OCI-LY7 (cell line): ENCODE measurements around the gene KCNJ15. TPM values are rescaled to one million over a fixed set of nuclear protein-coding genes. Genes with fewer than 3 reads are reported as not detected.

Experiments used
- BruUV-seq: library from RNA; stranded (reverse); fragments of 400-500 nt; replicated peaks from 2 replicates; lab custom pipeline; 2021; lab: Mats Ljungman, UMichigan
- CTCF ChIA-PET: fragments of 300-600 bp; sonication (Branson Sonifier 250); formaldehyde crosslinking; loops from one replicate; lab custom pipeline; 2022; ENCODE audit warnings: antibody characterized with exemption; ENCODE audit not compliant: unreplicated experiment; lab: Charles Lee
- POLR2A ChIA-PET: fragments of 300-600 bp; sonication (Branson Sonifier 250); formaldehyde crosslinking; loops from one replicate; lab custom pipeline; 2022; ENCODE audit warnings: antibody characterized with exemption; lab: Charles Lee
- DNase-seq: peaks from one replicate; pipeline ENCODE4 v3.0.0-alpha.2; 2015; ENCODE audit warnings: low spot score
- H2AFZ ChIP-seq: fragments of 200-600 bp; sonication (generic), shearing (Covaris generic); 2 replicates; pipeline ENCODE4 v1.6.1; 2014; ENCODE audit warnings: mild to moderate bottlenecking, antibody characterized with exemption, low read length, moderate library complexity
- H3K27ac ChIP-seq: fragments of 200-600 bp; sonication (generic); 2 replicates; pipeline ENCODE4 v1.5.1; 2014; ENCODE audit warnings: mixed run types, low read depth, mild to moderate bottlenecking, moderate library complexity, low read length, inconsistent platforms; ENCODE audit not compliant: poor library complexity, severe bottlenecking
- H3K36me3 ChIP-seq: fragments of 200-600 bp; sonication (generic); 2 replicates; pipeline ENCODE4 v1.6.1; 2014; ENCODE audit warnings: mild to moderate bottlenecking, antibody characterized with exemption, low read length, moderate library complexity, mixed read lengths; ENCODE audit not compliant: insufficient read depth
- H3K4me1 ChIP-seq: fragments of 200-600 bp; sonication (generic); 2 replicates; pipeline ENCODE4 v1.5.1; 2014; ENCODE audit warnings: mild to moderate bottlenecking, low read length; ENCODE audit not compliant: insufficient read depth, poor library complexity, severe bottlenecking
- H3K4me2 ChIP-seq: fragments of 200-600 bp; sonication (generic); 2 replicates; pipeline ENCODE4 v1.6.1; 2014; ENCODE audit warnings: mild to moderate bottlenecking, low read length
- H3K4me3 ChIP-seq: fragments of 200-600 bp; sonication (generic); 2 replicates; pipeline ENCODE4 v1.5.1; 2014; ENCODE audit warnings: mild to moderate bottlenecking, low read depth, low read length; ENCODE audit not compliant: poor library complexity, severe bottlenecking
- H3K79me2 ChIP-seq: fragments of 200-600 bp; sonication (generic); 2 replicates; pipeline ENCODE4 v1.6.1; 2016; ENCODE audit warnings: low read depth, mild to moderate bottlenecking, low read length, moderate library complexity, mixed read lengths; ENCODE audit not compliant: insufficient read depth
- H3K9me2 ChIP-seq: fragments of 200-600 bp; sonication (generic); 2 replicates; pipeline ENCODE4 v1.6.1; 2016; ENCODE audit warnings: mild to moderate bottlenecking, low read length, mixed read lengths; ENCODE audit not compliant: insufficient read depth
- H3K9me3 ChIP-seq: fragments of 200-600 bp; sonication (generic); 2 replicates; pipeline ENCODE4 v1.6.1; 2014; ENCODE audit warnings: mild to moderate bottlenecking, mixed run types, low read length, mixed read lengths
- H4K20me1 ChIP-seq: fragments of 200-600 bp; sonication (generic); 2 replicates; pipeline ENCODE4 v1.6.1; 2014; ENCODE audit warnings: mild to moderate bottlenecking, antibody characterized with exemption, low read length, moderate library complexity, mixed read lengths; ENCODE audit not compliant: insufficient read depth
- EZH2phosphoT487 ChIP-seq: fragments of 200-600 bp; sonication (generic); IDR thresholded peaks from 2 replicates; pipeline ENCODE4 v1.6.1; 2018; ENCODE audit warnings: low read depth, borderline replicate concordance, mild to moderate bottlenecking, mixed run types, antibody characterized with exemption, low read length, moderate library complexity, mixed read lengths
- intact Hi-C: fragments of 100-400 bp; cut with micrococcal nuclease; formaldehyde crosslinking; loops from one replicate; pipeline ENCODE4 v1.10.0; 2022; ENCODE audit not compliant: unreplicated experiment
- total RNA-seq, 2 experiments: library from RNA; depleted of rRNA in 1 of 2; stranded (reverse); fragments of >200 nt in 1 of 2; shearing (Covaris generic) in 1 of 2; gene quantifications; 2 replicates each; pipeline ENCODE4 v1.2.3, GENCODE V29; 2014 to 2022
- TF ChIP-seq, protein P1 (sequence below): fragments of 200-600 bp; sonication (generic); conservative IDR thresholded peaks from 2 replicates; pipeline ENCODE4 v1.5.1; 2014; ENCODE audit warnings: mild to moderate bottlenecking, antibody characterized with exemption, low read length, moderate library complexity, mixed read lengths

Gene KCNJ15
- total RNA-seq, 2 experiments from 2014 or later = not detected

DNA sequence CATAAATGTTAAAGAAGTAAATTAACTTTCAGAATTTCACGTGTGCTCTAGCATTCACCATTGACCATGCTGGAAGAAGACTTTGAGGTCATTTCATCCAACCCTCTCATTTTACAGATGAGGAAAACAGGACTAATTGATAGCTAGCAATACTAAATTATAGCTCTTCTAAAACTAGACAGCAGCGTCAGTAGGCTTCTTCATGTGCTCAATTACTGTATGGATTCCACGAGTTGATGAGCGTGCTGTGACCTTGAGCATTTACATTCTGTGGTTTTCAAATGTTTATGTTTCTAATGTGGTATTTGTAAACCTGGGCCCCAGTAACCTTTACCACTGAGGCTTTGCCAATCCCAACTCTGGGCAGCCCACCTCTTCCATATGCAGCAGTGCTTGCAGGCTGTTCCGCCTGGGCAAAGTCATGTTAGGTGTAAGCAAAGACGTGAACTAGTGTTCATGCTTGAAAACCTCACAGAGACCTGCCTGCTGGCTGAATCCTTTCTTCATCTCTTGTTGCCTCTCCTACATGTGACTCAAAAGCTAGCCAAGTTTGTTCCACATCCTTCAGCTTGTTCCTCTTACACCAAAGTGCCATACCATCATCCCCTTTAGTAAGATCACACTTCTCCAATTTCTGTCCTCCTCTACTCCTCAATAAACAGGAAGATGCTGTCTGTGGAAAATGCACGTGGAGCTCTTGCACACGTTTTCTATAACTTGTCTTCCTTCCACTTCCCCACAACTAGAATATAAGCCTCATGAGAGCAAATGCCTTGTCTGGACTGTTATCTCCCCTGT lies 17.2 kb downstream of the KCNJ15 start:
- BruUV-seq = no TSS peak
- no peak for TF ChIP-seq EZH2phosphoT487
- TF ChIP-seq, protein P1, sequence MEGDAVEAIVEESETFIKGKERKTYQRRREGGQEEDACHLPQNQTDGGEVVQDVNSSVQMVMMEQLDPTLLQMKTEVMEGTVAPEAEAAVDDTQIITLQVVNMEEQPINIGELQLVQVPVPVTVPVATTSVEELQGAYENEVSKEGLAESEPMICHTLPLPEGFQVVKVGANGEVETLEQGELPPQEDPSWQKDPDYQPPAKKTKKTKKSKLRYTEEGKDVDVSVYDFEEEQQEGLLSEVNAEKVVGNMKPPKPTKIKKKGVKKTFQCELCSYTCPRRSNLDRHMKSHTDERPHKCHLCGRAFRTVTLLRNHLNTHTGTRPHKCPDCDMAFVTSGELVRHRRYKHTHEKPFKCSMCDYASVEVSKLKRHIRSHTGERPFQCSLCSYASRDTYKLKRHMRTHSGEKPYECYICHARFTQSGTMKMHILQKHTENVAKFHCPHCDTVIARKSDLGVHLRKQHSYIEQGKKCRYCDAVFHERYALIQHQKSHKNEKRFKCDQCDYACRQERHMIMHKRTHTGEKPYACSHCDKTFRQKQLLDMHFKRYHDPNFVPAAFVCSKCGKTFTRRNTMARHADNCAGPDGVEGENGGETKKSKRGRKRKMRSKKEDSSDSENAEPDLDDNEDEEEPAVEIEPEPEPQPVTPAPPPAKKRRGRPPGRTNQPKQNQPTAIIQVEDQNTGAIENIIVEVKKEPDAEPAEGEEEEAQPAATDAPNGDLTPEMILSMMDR = no peak
- Histone ChIP-seq H3K79me2 (no peaks in the 10 kb centered on the region), H3K4me1 (no peaks in the 10 kb centered on the region), H3K4me3 (no peak overlapping the region), H3K4me2 (no peak overlapping the region), H3K9me3 (no peaks in the 10 kb centered on the region), H2AFZ (no peak overlapping the region), H3K27ac (no peak overlapping the region), H3K36me3 (no peaks in the 10 kb centered on the region), H4K20me1 (no peaks in the 10 kb centered on the region), H3K9me2 (no peaks in the 10 kb centered on the region)
- intact Hi-C loops = no loop called here
- no peak for DNase-seq
- CTCF ChIA-PET = no interaction called here
- POLR2A ChIA-PET = interaction anchor here (0.6 to 1.3 kb wide), 6 partner anchors 20 to 323 kb away, joined by 3 to 5 read pairs (median 3); no protein-coding TSS in a partner anchor

DNA sequence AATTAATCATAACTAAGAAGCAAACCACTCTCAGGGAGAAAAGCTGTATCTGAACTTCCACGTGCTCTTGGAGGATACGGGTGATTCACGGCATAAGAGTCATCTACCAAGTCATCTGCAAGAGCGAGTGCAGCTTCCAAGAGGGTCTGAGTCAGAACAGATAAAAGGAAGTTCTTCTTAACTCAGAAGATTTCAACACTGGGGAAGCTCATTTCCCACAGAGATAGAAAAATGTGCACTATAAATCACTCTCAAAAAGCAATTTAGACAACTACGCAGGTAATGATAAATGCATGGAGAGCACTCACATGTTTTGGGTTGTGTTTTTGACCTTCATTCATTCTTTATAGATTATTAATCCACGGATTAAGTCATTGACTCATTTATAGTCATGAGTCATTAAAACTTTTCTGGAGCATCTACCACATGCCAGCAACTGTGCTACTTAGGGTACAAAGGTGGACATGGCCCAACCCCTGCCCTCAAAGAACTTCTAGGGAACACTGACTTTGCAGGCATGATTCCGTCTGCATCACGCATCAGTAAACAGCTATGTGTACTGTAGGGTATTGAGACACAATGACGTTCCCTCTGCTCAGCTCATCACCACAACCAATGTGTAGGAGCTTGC lies 20.8 kb downstream of the KCNJ15 start:
- BruUV-seq = no TSS peak
- no peaks in the 10 kb centered on the region for H4K20me1 ChIP-seq
- no peaks in the 10 kb centered on the region for H3K9me2 ChIP-seq
- no peaks in the 10 kb centered on the region for H3K79me2 ChIP-seq
- CTCF ChIA-PET = no interaction called here
- intact Hi-C loops = no loop called here
- H3K36me3 ChIP-seq = no peaks in the 10 kb centered on the region
- no peak overlapping the region for H3K4me3 ChIP-seq
- H3K27ac ChIP-seq = no peak overlapping the region
- H3K4me2 ChIP-seq = no peak overlapping the region
- POLR2A ChIA-PET = no interaction called here
- H2AFZ ChIP-seq = no peak overlapping the region
- no peaks in the 10 kb centered on the region for H3K9me3 ChIP-seq
- TF ChIP-seq, protein P1 = no peak
- TF ChIP-seq EZH2phosphoT487 = no peak
- DNase-seq = no peak
- H3K4me1 ChIP-seq = no peaks in the 10 kb centered on the region
